Fibroblast of lung (primary cell): Measurements from ENCODE around the gene TMEM52. TPM values are rescaled to one million over a fixed set of nuclear protein-coding genes. Genes with fewer than 3 reads are reported as not detected.

Experiments used
- DNase-seq, 2 donors: peaks; one replicate each; pipeline versions ENCODE4 v3.0.0 to v3.0.0-alpha.2; 2010; ENCODE audit warnings: low read depth in 2 of 2
- H2AFZ ChIP-seq: 2 replicates; pipeline ENCODE4 v1.5.1; 2012; ENCODE audit warnings: low read length, control low read depth, inconsistent platforms
- H3K27ac ChIP-seq: 2 replicates; pipeline ENCODE4 v1.5.1; 2011; ENCODE audit warnings: low read length, control low read depth; ENCODE audit not compliant: insufficient read depth
- H3K27me3 ChIP-seq: 2 replicates; pipeline ENCODE4 v1.5.1; 2011; ENCODE audit warnings: mild to moderate bottlenecking, low read length; ENCODE audit not compliant: control insufficient read depth, insufficient read depth
- H3K36me3 ChIP-seq: 2 replicates; pipeline ENCODE4 v1.5.1; 2011; ENCODE audit warnings: low read length; ENCODE audit not compliant: control insufficient read depth, insufficient read depth
- H3K4me1 ChIP-seq: 2 replicates; pipeline ENCODE4 v1.5.1; 2011; ENCODE audit warnings: low read length; ENCODE audit not compliant: control insufficient read depth, insufficient read depth; ENCODE audit errors: extremely low read depth
- H3K4me2 ChIP-seq: 2 replicates; pipeline ENCODE4 v1.5.1; 2011; ENCODE audit warnings: low read length, control low read depth; ENCODE audit not compliant: insufficient read depth; ENCODE audit errors: extremely low read depth
- H3K4me3 ChIP-seq, 4 experiments: fragments of 200-600 bp in 1 of 4; sonication (generic) in 1 of 4; replicated peaks in 1 of 4; 2 replicates each; pipeline ENCODE4 v1.5.1; 2011 to 2016; ENCODE audit warnings: low read length in 4 of 4, low read depth in 3 of 4, mild to moderate bottlenecking in 3 of 4, control low read depth in 2 of 4, inconsistent platforms in 1 of 4, mixed read lengths in 1 of 4; ENCODE audit not compliant: insufficient read depth in 1 of 4; ENCODE audit errors: control extremely low read depth in 1 of 4
- H3K79me2 ChIP-seq: 2 replicates; pipeline ENCODE4 v1.5.1; 2012; ENCODE audit warnings: mild to moderate bottlenecking, low read length, inconsistent platforms; ENCODE audit not compliant: control insufficient read depth, insufficient read depth
- H3K9ac ChIP-seq: 2 replicates; pipeline ENCODE4 v1.5.1; 2011; ENCODE audit warnings: mild to moderate bottlenecking, low read length, control low read depth; ENCODE audit not compliant: insufficient read depth
- H3K9me3 ChIP-seq: 2 replicates; pipeline ENCODE4 v1.5.1; 2012; ENCODE audit warnings: low read depth, low read length; ENCODE audit not compliant: control insufficient read depth, insufficient read depth
- H4K20me1 ChIP-seq: 2 replicates; pipeline ENCODE4 v1.5.1; 2011; ENCODE audit warnings: low read length; ENCODE audit not compliant: control insufficient read depth, insufficient read depth; ENCODE audit errors: extremely low read depth
- CTCF ChIP-seq, 2 donors: IDR thresholded peaks in 1 of 2; conservative IDR thresholded peaks in 1 of 2; 1 replicate in 1 of 2; 2 replicates in 1 of 2; pipeline ENCODE4 v1.5.1; 2011 to 2012; ENCODE audit warnings: low read length in 2 of 2, control low read depth in 1 of 2, inconsistent platforms in 1 of 2, low read depth in 1 of 2, mild to moderate bottlenecking in 1 of 2
- EZH2 ChIP-seq: IDR thresholded peaks from 2 replicates; pipeline ENCODE4 v1.5.1; 2012; ENCODE audit warnings: low read length, control low read depth, mild to moderate bottlenecking; ENCODE audit errors: missing control alignments
- polyA plus RNA-seq, 2 donors: library from polyadenylated mRNA; depleted of rRNA in 1 of 2; stranded (reverse) in 1 of 2; unstranded in 1 of 2; fragments of >200 nt; gene quantifications; 2 replicates each; pipeline ENCODE4 v1.2.1, GENCODE V29; 2011 to 2012; ENCODE audit warnings: missing spikeins in 1 of 2
- total RNA-seq: library from RNA; depleted of rRNA; stranded (reverse); fragments of >200 nt; gene quantifications from 2 replicates; pipeline ENCODE4 v1.2.1, GENCODE V29; 2014

Gene TMEM52
- total and polyA plus RNA-seq, 2 donors (not counting 1 experiment from before 2014, with no cell fraction given), result 0.17 to 0.42 TPM

GRCh38 chr1:1929639-1930545 lies 10.8 kb upstream of the TMEM52 start:
- no peak overlapping the region for H3K9ac ChIP-seq
- no peaks in the 10 kb centered on the region for H3K9me3 ChIP-seq
- no peaks in the 10 kb centered on the region for H3K79me2 ChIP-seq
- H3K4me1 ChIP-seq, result no peaks in the 10 kb centered on the region
- no peak overlapping the region for H3K4me3 ChIP-seq
- H2AFZ ChIP-seq, result no peak overlapping the region
- no peak for TF ChIP-seq CTCF (conservative IDR thresholded peaks at IDR 0.05 in 1 of 2, IDR thresholded peaks at IDR 0.05 in 1 of 2; ENCODE audit: low read depth in 1 of 2, low read length in 2 of 2)
- TF ChIP-seq EZH2, result no peak
- no peaks in the 10 kb centered on the region for H3K27me3 ChIP-seq
- no peaks in the 10 kb centered on the region for H3K36me3 ChIP-seq
- no peak overlapping the region for H3K27ac ChIP-seq
- H4K20me1 ChIP-seq, result no peaks in the 10 kb centered on the region
- H3K4me2 ChIP-seq, result no peak overlapping the region
- DNase-seq, result no peak

- Histone ChIP-seq H3K27ac (no peak overlapping the region), H3K4me1 (no peaks in the 10 kb centered on the region), H3K9ac (no peak overlapping the region), H3K4me2 (no peak overlapping the region), H4K20me1 (no peaks in the 10 kb centered on the region), H2AFZ (no peak overlapping the region), H3K4me3 (no peak overlapping the region), H3K79me2 (no peaks in the 10 kb centered on the region), H3K36me3 (no peaks in the 10 kb centered on the region), H3K9me3 (no peaks in the 10 kb centered on the region), H3K27me3 (no peaks in the 10 kb centered on the region)
- TF ChIP-seq CTCF (conservative IDR thresholded peaks at IDR 0.05 in 1 of 2, IDR thresholded peaks at IDR 0.05 in 1 of 2; ENCODE audit: low read depth in 1 of 2, low read length in 2 of 2) (no peak), EZH2 (no peak)
- DNase-seq, result no peak
These were observed 10.1 kb upstream of the TMEM52 start for GRCh38 chr1:1929102-1929638.

GRCh38 chr1:1928231-1929101 lies 9.4 kb upstream of the TMEM52 start:
- TF ChIP-seq EZH2, result no peak
- TF ChIP-seq CTCF (conservative IDR thresholded peaks at IDR 0.05 in 1 of 2, IDR thresholded peaks at IDR 0.05 in 1 of 2; ENCODE audit: low read depth in 1 of 2, low read length in 2 of 2), result no peak
- Histone ChIP-seq H3K4me2 (no peak overlapping the region), H3K9me3 (no peaks in the 10 kb centered on the region), H3K4me1 (no peaks in the 10 kb centered on the region), H3K9ac (no peak overlapping the region), H3K79me2 (no peaks in the 10 kb centered on the region), H3K27me3 (no peaks in the 10 kb centered on the region), H3K36me3 (no peaks in the 10 kb centered on the region), H2AFZ (no peak overlapping the region), H3K4me3 (no peak overlapping the region), H4K20me1 (no peaks in the 10 kb centered on the region), H3K27ac (no peak overlapping the region)
- no peak for DNase-seq
